Stimulated activated effector memory CD8-positive, alpha-beta T cell treated with anti-CD3 and anti-CD28 coated beads, Interleukin-12 subunit alpha, Interleukin-12 subunit beta, amount 100 ng/mL, for 72 hours (primary cell): ENCODE results near the gene RARB.

Source experiments
- ATAC-seq: fragments of 150-1000 bp; cut with Tn5 transposase; 2 replicates; pipeline ENCODE4 v1.10.0; 2021
- DNase-seq, 2 donors: peaks; one replicate each; pipeline ENCODE4 v3.0.0; 2021 to 2022; ENCODE audit warnings: low spot score in 2 of 2
- H3K27ac Mint-ChIP-seq: one replicate; pipeline ENCODE4 v1.8.0; 2022; ENCODE audit warnings: mild to moderate bottlenecking, mixed read lengths
- H3K36me3 Mint-ChIP-seq: one replicate; pipeline ENCODE4 v1.8.0; 2022; ENCODE audit warnings: mild to moderate bottlenecking, mixed read lengths
- H3K4me1 Mint-ChIP-seq: one replicate; pipeline ENCODE4 v1.8.0; 2022; ENCODE audit warnings: mixed read lengths
- H3K4me3 Mint-ChIP-seq: one replicate; pipeline ENCODE4 v1.8.0; 2022; ENCODE audit warnings: mild to moderate bottlenecking, mixed read lengths
- H3K9me3 Mint-ChIP-seq: one replicate; pipeline ENCODE4 v1.8.0; 2022; ENCODE audit warnings: mixed read lengths

The RARB gene

GRCh38 chr3:25604107-25604805 lies 176.2 kb downstream of the RARB start:
- Mint-ChIP-seq H3K27ac (peak overlapping the region; percentile 74), H3K36me3 (peaks cover 100% of the 10 kb centered on the region), H3K4me1 (no peaks in the 10 kb centered on the region), H3K4me3 (no peak overlapping the region), H3K9me3 (no peaks in the 10 kb centered on the region)
- no peak for DNase-seq
- peak; percentile 99 for ATAC-seq

GRCh38 chr3:25610167-25610566 lies 182.1 kb downstream of the RARB start:
- peaks cover 13% of the 10 kb centered on the region for H3K4me1 Mint-ChIP-seq
- DNase-seq (no peak), ATAC-seq (no peak)
- H3K9me3 Mint-ChIP-seq: no peaks in the 10 kb centered on the region
- H3K36me3 Mint-ChIP-seq: peaks cover 100% of the 10 kb centered on the region
- peak overlapping the region; percentile 62 for H3K27ac Mint-ChIP-seq
- no peak overlapping the region for H3K4me3 Mint-ChIP-seq

- peak overlapping the region; percentile 62 for H3K27ac Mint-ChIP-seq
- no peak for ATAC-seq
- no peaks in the 10 kb centered on the region for H3K9me3 Mint-ChIP-seq
- no peak for DNase-seq
- no peak overlapping the region for H3K4me3 Mint-ChIP-seq
- peaks cover 100% of the 10 kb centered on the region for H3K36me3 Mint-ChIP-seq
- peaks cover 13% of the 10 kb centered on the region for H3K4me1 Mint-ChIP-seq
Observed at GRCh38 chr3:25610779-25611178, 182.7 kb downstream of the RARB start.

- no peak for ATAC-seq
- DNase-seq: no peak
- Mint-ChIP-seq H3K4me3 (no peak overlapping the region), H3K9me3 (no peaks in the 10 kb centered on the region), H3K4me1 (peaks cover 13% of the 10 kb centered on the region), H3K27ac (peak overlapping the region; percentile 62), H3K36me3 (peaks cover 100% of the 10 kb centered on the region)
Observed at GRCh38 chr3:25611193-25611592, 183.1 kb downstream of the RARB start.

- H3K27ac Mint-ChIP-seq: peak overlapping the region; percentile 48
- H3K4me1 Mint-ChIP-seq: no peaks in the 10 kb centered on the region
- no peaks in the 10 kb centered on the region for H3K9me3 Mint-ChIP-seq
- no peak for DNase-seq
- H3K36me3 Mint-ChIP-seq: peaks cover 99% of the 10 kb centered on the region
- peak; percentile 37 for ATAC-seq
- no peak overlapping the region for H3K4me3 Mint-ChIP-seq
Observed at GRCh38 chr3:25618028-25618427, 190.0 kb downstream of the RARB start.

GRCh38 chr3:25619382-25619781 lies 191.3 kb downstream of the RARB start:
- DNase-seq: no peak
- ATAC-seq: no peak
- H3K4me3 Mint-ChIP-seq: no peak overlapping the region
- H3K36me3 Mint-ChIP-seq: peaks cover 99% of the 10 kb centered on the region
- H3K27ac Mint-ChIP-seq: no peak overlapping the region
- H3K4me1 Mint-ChIP-seq: no peaks in the 10 kb centered on the region
- H3K9me3 Mint-ChIP-seq: no peaks in the 10 kb centered on the region

- ATAC-seq: no peak
- no peaks in the 10 kb centered on the region for H3K4me1 Mint-ChIP-seq
- no peak for DNase-seq
- H3K9me3 Mint-ChIP-seq: no peaks in the 10 kb centered on the region
- no peak overlapping the region for H3K27ac Mint-ChIP-seq
- H3K36me3 Mint-ChIP-seq: peaks cover 99% of the 10 kb centered on the region
- H3K4me3 Mint-ChIP-seq: no peak overlapping the region
Observed at GRCh38 chr3:25620493-25620892, 192.4 kb downstream of the RARB start.

- DNase-seq (no peak), ATAC-seq (no peak)
- Mint-ChIP-seq H3K27ac (no peak overlapping the region), H3K9me3 (no peaks in the 10 kb centered on the region), H3K4me1 (no peaks in the 10 kb centered on the region), H3K36me3 (peaks cover 99% of the 10 kb centered on the region), H3K4me3 (no peak overlapping the region)
Observed at GRCh38 chr3:25621087-25621486, 193.0 kb downstream of the RARB start.

- ATAC-seq (no peak), DNase-seq (no peak)
- Mint-ChIP-seq H3K36me3 (peaks cover 99% of the 10 kb centered on the region), H3K4me1 (peaks cover 9% of the 10 kb centered on the region), H3K27ac (no peak overlapping the region), H3K4me3 (no peak overlapping the region), H3K9me3 (no peaks in the 10 kb centered on the region)
Observed at GRCh38 chr3:25631989-25632388, 203.9 kb downstream of the RARB start.

- Mint-ChIP-seq H3K4me3 (no peak overlapping the region), H3K4me1 (peaks cover 9% of the 10 kb centered on the region), H3K9me3 (no peaks in the 10 kb centered on the region), H3K27ac (no peak overlapping the region), H3K36me3 (peaks cover 98% of the 10 kb centered on the region)
- ATAC-seq (no peak), DNase-seq (no peak)
Observed at GRCh38 chr3:25633919-25634318, 205.9 kb downstream of the RARB start.

GRCh38 chr3:25635038-25635437 lies 207.0 kb downstream of the RARB start:
- H3K27ac Mint-ChIP-seq: peak overlapping the region; percentile 57

More at GRCh38 chr3:25635038-25635437, 207.0 kb downstream of the RARB start:
- no peak for DNase-seq
- ATAC-seq: no peak
- Mint-ChIP-seq H3K9me3 (no peaks in the 10 kb centered on the region), H3K36me3 (peaks cover 99% of the 10 kb centered on the region), H3K4me1 (peaks cover 9% of the 10 kb centered on the region), H3K4me3 (no peak overlapping the region)
